Measurements from ENCODE around the gene SLC27A5. TPM values are rescaled to one million over a fixed set of nuclear protein-coding genes. Genes with fewer than 3 reads are reported as not detected.

Gene SLC27A5
- total and polyA plus RNA-seq, 2 of the 13 experiments (the other 11 are each of a cell fraction or from before 2014, with no cell fraction given) = 30.3 to 40.2 TPM

DNA sequence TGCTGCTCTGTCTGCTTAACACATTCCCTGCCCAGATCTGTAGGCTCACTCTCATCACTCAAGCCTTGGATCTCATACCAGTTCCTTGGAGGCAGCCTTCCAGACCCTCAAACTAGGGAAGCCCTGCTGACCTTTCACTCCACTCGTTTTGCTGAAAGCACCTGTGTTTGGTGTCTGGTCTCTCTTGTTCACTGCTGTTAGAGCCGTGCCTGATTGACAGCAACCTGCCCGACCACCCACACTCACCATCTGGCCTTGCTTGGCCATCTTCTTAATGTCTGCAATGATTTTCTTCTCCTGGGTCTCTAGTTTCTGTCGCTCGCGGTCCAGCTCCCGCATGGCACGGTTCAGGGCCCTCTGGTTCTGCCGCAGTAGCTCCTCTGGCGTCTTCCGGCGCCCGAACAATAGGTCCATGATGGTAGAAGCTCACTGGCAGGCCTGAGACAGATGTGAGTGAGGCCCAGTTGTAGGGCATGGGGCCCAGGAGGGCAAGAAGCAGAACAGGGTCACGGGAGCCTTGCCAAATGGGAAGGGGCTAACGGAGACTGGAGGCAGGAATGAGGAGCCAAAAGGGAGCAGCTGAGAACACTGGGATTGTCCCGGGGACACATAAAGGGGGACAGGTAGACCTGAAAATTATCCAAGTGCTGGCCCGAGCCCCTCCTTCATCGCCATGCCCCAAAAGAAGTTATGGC, 42.2 kb upstream of the SLC27A5 start (continued):
- TF ChIP-seq, protein P1, sequence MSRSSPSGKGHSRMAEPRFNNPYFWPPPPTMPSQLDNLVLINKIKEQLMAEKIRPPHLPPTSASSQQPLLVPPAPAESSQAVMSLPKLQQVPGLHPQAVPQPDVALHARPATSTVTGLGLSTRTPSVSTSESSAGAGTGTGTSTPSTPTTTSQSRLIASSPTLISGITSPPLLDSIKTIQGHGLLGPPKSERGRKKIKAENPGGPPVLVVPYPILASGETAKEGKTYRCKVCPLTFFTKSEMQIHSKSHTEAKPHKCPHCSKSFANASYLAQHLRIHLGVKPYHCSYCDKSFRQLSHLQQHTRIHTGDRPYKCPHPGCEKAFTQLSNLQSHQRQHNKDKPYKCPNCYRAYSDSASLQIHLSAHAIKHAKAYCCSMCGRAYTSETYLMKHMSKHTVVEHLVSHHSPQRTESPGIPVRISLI (CRISPR knock-in tag; IDR thresholded peaks at IDR 0.05; ENCODE audit: borderline replicate concordance) = no peak
- TF ChIP-seq ZNF543 (CRISPR knock-in tag; IDR thresholded peaks at IDR 0.05) (no peak), HNF4G (IDR thresholded peaks at IDR 0.05; ENCODE audit: borderline replicate concordance, low read depth, low read length) (no peak), HNF4G (CRISPR knock-in tag; IDR thresholded peaks at IDR 0.05; ENCODE audit: borderline replicate concordance, low read depth) (no peak), HNRNPUL1 (IDR thresholded peaks at IDR 0.05; ENCODE audit: low read depth, low read length) (no peak), SIX1 (CRISPR knock-in tag; IDR thresholded peaks at IDR 0.05; ENCODE audit: borderline replicate concordance) (no peak), ZNF224 (CRISPR knock-in tag; IDR thresholded peaks at IDR 0.05) (0 out of 2 replicates have a peak, but pooled peaks have one; percentile 71), ISX (CRISPR knock-in tag; conservative IDR thresholded peaks at IDR 0.05) (no peak), ZFX (CRISPR knock-in tag; IDR thresholded peaks at IDR 0.05; ENCODE audit: low read depth) (0 out of 2 replicates have a peak, but pooled peaks have one; percentile 5), MAFK (conservative IDR thresholded peaks at IDR 0.05 in 1 of 2, IDR thresholded peaks at IDR 0.05 in 1 of 2; ENCODE audit: low read length in 2 of 2) (no peak), CHD4 (IDR thresholded peaks at IDR 0.05; ENCODE audit: borderline replicate concordance, low read length) (no peak), MAZ (IDR thresholded peaks at IDR 0.05; ENCODE audit: borderline replicate concordance, low read depth, low read length) (no peak), MAZ (CRISPR knock-in tag; IDR thresholded peaks at IDR 0.05; ENCODE audit: low read depth) (no peak)
- TF ChIP-seq, protein P2, sequence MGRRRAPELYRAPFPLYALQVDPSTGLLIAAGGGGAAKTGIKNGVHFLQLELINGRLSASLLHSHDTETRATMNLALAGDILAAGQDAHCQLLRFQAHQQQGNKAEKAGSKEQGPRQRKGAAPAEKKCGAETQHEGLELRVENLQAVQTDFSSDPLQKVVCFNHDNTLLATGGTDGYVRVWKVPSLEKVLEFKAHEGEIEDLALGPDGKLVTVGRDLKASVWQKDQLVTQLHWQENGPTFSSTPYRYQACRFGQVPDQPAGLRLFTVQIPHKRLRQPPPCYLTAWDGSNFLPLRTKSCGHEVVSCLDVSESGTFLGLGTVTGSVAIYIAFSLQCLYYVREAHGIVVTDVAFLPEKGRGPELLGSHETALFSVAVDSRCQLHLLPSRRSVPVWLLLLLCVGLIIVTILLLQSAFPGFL (CRISPR knock-in tag; IDR thresholded peaks at IDR 0.05) = no peak

Data from HepG2 (cell line).